Measurements from ENCODE around the gene CD59. TPM values are rescaled to one million over a fixed set of nuclear protein-coding genes. Genes with fewer than 3 reads are reported as not detected.

CD59 gene
- total RNA-seq, 1 donor, result 345 TPM

- Histone ChIP-seq H3K4me2 (ENCODE audit: insufficient read depth, low read length) (peak overlapping the region; percentile 67), H2AFZ (ENCODE audit: low read length) (no peak overlapping the region), H3K27ac (ENCODE audit: low read depth, low read length) (peak overlapping the region; percentile 100), H3K4me1 (ENCODE audit: insufficient read depth, low read length) (peaks cover 50% of the 10 kb centered on the region), H3K9me3 (ENCODE audit: low read depth, low read length) (no peaks in the 10 kb centered on the region), H3K27me3 (ENCODE audit: insufficient read depth, low read length) (no peaks in the 10 kb centered on the region), H4K20me1 (ENCODE audit: insufficient read depth, low read length) (peaks cover 14% of the 10 kb centered on the region), H3K79me2 (ENCODE audit: insufficient read depth, low read length) (peaks cover 96% of the 10 kb centered on the region), H3K36me3 (ENCODE audit: insufficient read depth, low read length) (peaks cover 32% of the 10 kb centered on the region), H3K4me3 (ENCODE audit: insufficient read depth, low read length) (peak overlapping the region; percentile 2)
- TF ChIP-seq CTCF (IDR thresholded peaks at IDR 0.05; ENCODE audit: extremely low read depth, low read depth, low read length), result no peak
- no peak for DNase-seq (ENCODE audit: insufficient read length, low spot score, missing footprints)
These were observed 11.6 kb downstream of the CD59 start for GRCh38 chr11:33724644-33725035.

GRCh38 chr11:33723238-33723881 lies 12.9 kb downstream of the CD59 start:
- peaks cover 43% of the 10 kb centered on the region for H3K36me3 ChIP-seq (ENCODE audit: insufficient read depth, low read length)
- H3K27me3 ChIP-seq (ENCODE audit: insufficient read depth, low read length), result no peaks in the 10 kb centered on the region
- H3K9me3 ChIP-seq (ENCODE audit: low read depth, low read length), result no peaks in the 10 kb centered on the region
- DNase-seq (ENCODE audit: insufficient read length, low spot score, missing footprints), result no peak
- H2AFZ ChIP-seq (ENCODE audit: low read length), result no peak overlapping the region
- H3K4me2 ChIP-seq (ENCODE audit: insufficient read depth, low read length), result peak overlapping the region; percentile 67
- peaks cover 14% of the 10 kb centered on the region for H4K20me1 ChIP-seq (ENCODE audit: insufficient read depth, low read length)
- peaks cover 50% of the 10 kb centered on the region for H3K4me1 ChIP-seq (ENCODE audit: insufficient read depth, low read length)
- peaks cover 96% of the 10 kb centered on the region for H3K79me2 ChIP-seq (ENCODE audit: insufficient read depth, low read length)
- H3K27ac ChIP-seq (ENCODE audit: low read depth, low read length), result peak overlapping the region; percentile 100
- H3K4me3 ChIP-seq (ENCODE audit: insufficient read depth, low read length), result peak overlapping the region; percentile 31
- TF ChIP-seq CTCF (IDR thresholded peaks at IDR 0.05; ENCODE audit: extremely low read depth, low read depth, low read length), result no peak

GRCh38 chr11:33722590-33723234 lies 13.5 kb downstream of the CD59 start:
- peak overlapping the region; percentile 100 for H3K27ac ChIP-seq (ENCODE audit: low read depth, low read length)
- no peaks in the 10 kb centered on the region for H3K27me3 ChIP-seq (ENCODE audit: insufficient read depth, low read length)
- H3K4me2 ChIP-seq (ENCODE audit: insufficient read depth, low read length), result peak overlapping the region; percentile 67
- peaks cover 14% of the 10 kb centered on the region for H4K20me1 ChIP-seq (ENCODE audit: insufficient read depth, low read length)
- H3K9me3 ChIP-seq (ENCODE audit: low read depth, low read length), result no peaks in the 10 kb centered on the region
- TF ChIP-seq CTCF (IDR thresholded peaks at IDR 0.05; ENCODE audit: extremely low read depth, low read depth, low read length), result no peak
- peak; percentile 35 for DNase-seq (ENCODE audit: insufficient read length, low spot score, missing footprints)
- peaks cover 50% of the 10 kb centered on the region for H3K4me1 ChIP-seq (ENCODE audit: insufficient read depth, low read length)
- peaks cover 49% of the 10 kb centered on the region for H3K36me3 ChIP-seq (ENCODE audit: insufficient read depth, low read length)
- H3K79me2 ChIP-seq (ENCODE audit: insufficient read depth, low read length), result peaks cover 97% of the 10 kb centered on the region
- H3K4me3 ChIP-seq (ENCODE audit: insufficient read depth, low read length), result peak overlapping the region; percentile 17
- no peak overlapping the region for H2AFZ ChIP-seq (ENCODE audit: low read length)

GRCh38 chr11:33721984-33722383 lies 14.2 kb downstream of the CD59 start:
- peak overlapping the region; percentile 67 for H3K4me2 ChIP-seq (ENCODE audit: insufficient read depth, low read length)

More at GRCh38 chr11:33721984-33722383, 14.2 kb downstream of the CD59 start:
- no peak for TF ChIP-seq CTCF (IDR thresholded peaks at IDR 0.05; ENCODE audit: extremely low read depth, low read depth, low read length)
- peak overlapping the region; percentile 100 for H3K27ac ChIP-seq (ENCODE audit: low read depth, low read length)
- H2AFZ ChIP-seq (ENCODE audit: low read length), result no peak overlapping the region
- no peaks in the 10 kb centered on the region for H3K27me3 ChIP-seq (ENCODE audit: insufficient read depth, low read length)
- H3K79me2 ChIP-seq (ENCODE audit: insufficient read depth, low read length), result peaks cover 99% of the 10 kb centered on the region
- no peak overlapping the region for H3K4me3 ChIP-seq (ENCODE audit: insufficient read depth, low read length)
- H3K9me3 ChIP-seq (ENCODE audit: low read depth, low read length), result no peaks in the 10 kb centered on the region
- peaks cover 50% of the 10 kb centered on the region for H3K4me1 ChIP-seq (ENCODE audit: insufficient read depth, low read length)
- H3K36me3 ChIP-seq (ENCODE audit: insufficient read depth, low read length), result peaks cover 56% of the 10 kb centered on the region
- no peak for DNase-seq (ENCODE audit: insufficient read length, low spot score, missing footprints)
- H4K20me1 ChIP-seq (ENCODE audit: insufficient read depth, low read length), result peaks cover 17% of the 10 kb centered on the region
